ENCODE results near the gene PARD6G. TPM values are rescaled to one million over a fixed set of nuclear protein-coding genes. Genes with fewer than 3 reads are reported as not detected.

Gene PARD6G, protein sequence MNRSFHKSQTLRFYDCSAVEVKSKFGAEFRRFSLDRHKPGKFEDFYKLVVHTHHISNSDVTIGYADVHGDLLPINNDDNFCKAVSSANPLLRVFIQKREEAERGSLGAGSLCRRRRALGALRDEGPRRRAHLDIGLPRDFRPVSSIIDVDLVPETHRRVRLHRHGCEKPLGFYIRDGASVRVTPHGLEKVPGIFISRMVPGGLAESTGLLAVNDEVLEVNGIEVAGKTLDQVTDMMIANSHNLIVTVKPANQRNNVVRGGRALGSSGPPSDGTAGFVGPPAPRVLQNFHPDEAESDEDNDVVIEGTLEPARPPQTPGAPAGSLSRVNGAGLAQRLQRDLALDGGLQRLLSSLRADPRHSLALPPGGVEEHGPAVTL
- total RNA-seq, result 0.71 TPM in 1 of 2 replicates, not detected in the other

DNA sequence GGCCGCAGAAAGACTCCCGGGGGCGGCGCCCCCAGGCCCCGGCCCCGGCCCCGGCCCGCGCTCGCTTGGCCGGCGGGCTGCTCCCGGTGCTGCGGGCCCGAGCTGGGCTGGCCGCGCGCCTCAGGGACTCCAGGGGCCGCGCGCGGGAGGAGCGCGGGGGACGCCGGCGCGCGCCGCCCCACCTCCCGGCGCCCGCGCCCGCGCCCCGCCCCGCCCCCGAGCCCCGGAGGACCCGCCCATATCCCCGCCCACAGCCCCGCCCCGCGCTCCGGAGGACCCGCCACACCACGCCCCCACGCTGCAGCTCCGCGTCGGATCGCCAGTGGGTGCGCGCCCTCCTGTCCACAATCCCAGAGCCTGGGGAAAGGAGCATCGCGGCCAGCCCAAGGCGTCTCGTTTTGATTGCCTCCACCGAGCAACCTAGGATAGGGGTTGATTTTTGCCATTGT, at the start of gene PARD6G:
TSS of gene PARD6G (minus strand) at position 122 of the 449 bp plus-strand sequence. CDS start 166 bp downstream, outside the sequence.

DNA sequence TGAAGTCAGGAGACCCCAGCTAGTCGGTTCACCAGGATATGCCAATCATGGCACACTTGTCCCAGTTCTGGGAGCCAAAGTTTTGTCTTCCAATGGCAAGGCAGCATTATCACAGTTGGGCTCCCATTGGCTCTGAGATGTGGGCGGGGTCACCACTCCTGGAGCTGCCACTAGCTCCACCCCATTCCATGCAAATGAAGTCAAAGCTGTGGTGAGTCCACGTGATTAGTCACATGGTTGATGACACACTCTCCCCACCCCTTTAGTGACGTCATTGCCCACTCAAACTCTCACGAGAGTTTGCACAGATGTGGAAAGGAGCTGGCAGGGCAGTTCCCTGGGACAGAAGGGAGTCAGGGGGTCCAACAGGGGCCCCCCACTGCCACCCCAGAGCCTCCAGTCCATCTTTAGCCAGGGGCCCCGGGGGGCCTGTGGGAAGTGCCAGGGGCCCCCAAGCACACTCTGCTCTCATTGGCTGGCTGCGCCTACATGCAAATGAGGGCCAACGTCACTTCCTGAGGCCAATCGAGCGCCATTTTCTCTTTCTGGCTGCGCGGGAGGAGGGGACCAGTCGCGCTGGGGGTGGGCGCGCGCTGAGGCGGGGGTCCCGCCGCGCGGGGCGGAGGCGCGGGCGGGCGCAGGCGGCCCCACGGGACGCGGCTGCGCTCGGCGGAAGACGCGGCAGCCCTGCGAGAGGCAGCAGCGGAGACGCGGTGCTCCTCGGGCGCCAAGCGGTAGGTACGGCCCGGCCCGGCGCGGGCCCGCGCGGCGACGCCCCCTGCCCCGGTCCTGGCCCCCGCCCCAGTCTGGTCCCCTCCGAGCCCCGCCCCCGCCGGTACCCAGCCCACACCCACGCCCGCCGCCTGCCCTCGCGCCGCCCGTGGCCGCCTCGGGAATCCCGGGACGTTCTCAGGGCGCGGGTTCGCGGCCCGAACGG, 138.3 kb downstream of the PARD6G start, which contains the start of gene ADNP2:
TSS of gene ADNP2 (plus strand) at position 524 of the 937 bp plus-strand sequence. CDS start 8,281 bp downstream, outside the sequence.

Other genes with a start within 250 kb of the PARD6G start
- 39.2 and 44.3 TPM in 2 replicates for gene RBFA, start 213.1 kb downstream of the PARD6G start, total RNA-seq
- 11.5 and 16.7 TPM in 2 replicates for gene ADNP2, start 138.3 kb downstream of the PARD6G start, total RNA-seq

Measured in myometrial cell (primary cell).